Endothelial cell of umbilical vein (primary cell): ENCODE results near the gene C17orf113. TPM values are rescaled to one million over a fixed set of nuclear protein-coding genes. Genes with fewer than 3 reads are reported as not detected.

Source experiments
- BruUV-seq: library from RNA; stranded (reverse); fragments of 400-500 nt; replicated peaks from 2 replicates; lab custom pipeline; 2021; lab: Mats Ljungman, UMichigan
- CTCF ChIA-PET: fragments of 300-600, 350-600 bp; sonication (Branson Sonifier 250); formaldehyde crosslinking; loops from one replicate; lab custom pipeline; 2021; ENCODE audit warnings: antibody characterized with exemption, inconsistent platforms; lab: Charles Lee
- POLR2A ChIA-PET: fragments of 300-600, 350-600 bp; sonication (Branson Sonifier 250); formaldehyde crosslinking; loops from one replicate; lab custom pipeline; 2021; ENCODE audit warnings: antibody characterized with exemption, inconsistent platforms; lab: Charles Lee
- DNase-seq: peaks from one replicate; pipeline ENCODE4 v3.0.0-alpha.2; 2011; ENCODE audit warnings: low read depth, low spot score
- FAIRE-seq: peaks from 2 replicates; lab custom pipeline; 2011; peaks lifted over from hg19 to GRCh38; lab: Jason Lieb, UNC
- H2AFZ ChIP-seq: 2 replicates; pipeline ENCODE4 v1.6.0; 2012; ENCODE audit warnings: low read depth, low read length, control low read depth, inconsistent platforms
- H3K27ac ChIP-seq: 2 replicates; pipeline ENCODE4 v1.5.1; 2011; ENCODE audit warnings: low read depth, mild to moderate bottlenecking, control low read depth, low read length, moderate library complexity; ENCODE audit not compliant: insufficient read depth
- H3K27me3 ChIP-seq, 2 experiments: 2 replicates each; pipeline versions ENCODE4 v1.6.0 to v1.6.1; 2011; ENCODE audit warnings: low read length in 2 of 2, mixed read lengths in 1 of 2; ENCODE audit not compliant: control insufficient read depth in 2 of 2, insufficient read depth in 2 of 2
- H3K36me3 ChIP-seq, 2 experiments: 2 replicates in 1 of 2; 3 replicates in 1 of 2; pipeline ENCODE4 v1.5.1; 2011; ENCODE audit warnings: low read length in 2 of 2, mild to moderate bottlenecking in 1 of 2, moderate library complexity in 1 of 2; ENCODE audit not compliant: control insufficient read depth in 2 of 2, insufficient read depth in 2 of 2; ENCODE audit errors: extremely low read depth in 1 of 2
- H3K4me1 ChIP-seq: 3 replicates; pipeline ENCODE4 v1.5.1; 2011; ENCODE audit warnings: mild to moderate bottlenecking, low read length; ENCODE audit not compliant: control insufficient read depth, insufficient read depth; ENCODE audit errors: extremely low read depth
- H3K4me2 ChIP-seq: 2 replicates; pipeline ENCODE4 v1.6.1; 2011; ENCODE audit warnings: low read length, control low read depth, mixed read lengths; ENCODE audit not compliant: insufficient read depth
- H3K4me3 ChIP-seq, 3 experiments: fragments of 200-600 bp in 1 of 3; sonication (generic), shearing (Covaris generic) in 1 of 3; replicated peaks in 1 of 3; 2 replicates each; pipeline ENCODE4 v1.5.1; 2011 to 2016; ENCODE audit warnings: control low read depth in 3 of 3, low read length in 3 of 3, mild to moderate bottlenecking in 2 of 3, inconsistent platforms in 1 of 3, low read depth in 1 of 3, moderate library complexity in 1 of 3; ENCODE audit not compliant: insufficient read depth in 1 of 3
- H3K79me2 ChIP-seq: 2 replicates; pipeline ENCODE4 v1.6.0; 2012; ENCODE audit warnings: low read length, inconsistent platforms; ENCODE audit not compliant: control insufficient read depth, insufficient read depth
- H3K9ac ChIP-seq: replicated peaks from 2 replicates; pipeline ENCODE3; 2011; ENCODE audit warnings: low read length, control low read depth; ENCODE audit not compliant: insufficient read depth; ENCODE audit errors: extremely low read depth
- H3K9me1 ChIP-seq: replicated peaks from 3 replicates; pipeline ENCODE4 v1.6.0; 2011; ENCODE audit warnings: mild to moderate bottlenecking, low read length; ENCODE audit not compliant: control insufficient read depth, insufficient read depth; ENCODE audit errors: extremely low read depth
- H3K9me3 ChIP-seq: replicated peaks from 2 replicates; pipeline ENCODE4 v1.5.1; 2012; ENCODE audit warnings: low read length, inconsistent platforms; ENCODE audit not compliant: control insufficient read depth, insufficient read depth
- H4K20me1 ChIP-seq: replicated peaks from 2 replicates; pipeline ENCODE3; 2011; ENCODE audit warnings: mild to moderate bottlenecking, low read length; ENCODE audit not compliant: control insufficient read depth, insufficient read depth; ENCODE audit errors: extremely low read depth
- CTCF ChIP-seq, 2 donors: IDR thresholded peaks; 1 replicate in 1 of 2; 2 replicates in 1 of 2; pipeline ENCODE4 v1.5.1; 2011; ENCODE audit warnings: low read length in 2 of 2, mild to moderate bottlenecking in 2 of 2, moderate library complexity in 2 of 2, control low read depth in 1 of 2, inconsistent platforms in 1 of 2, low read depth in 1 of 2; ENCODE audit not compliant: insufficient read depth in 1 of 2; ENCODE audit errors: extremely low read depth in 1 of 2
- EZH2 ChIP-seq: IDR thresholded peaks from 2 replicates; pipeline ENCODE4 v1.6.1; 2012; ENCODE audit warnings: borderline replicate concordance, low read depth, mild to moderate bottlenecking, moderate library complexity, low read length, inconsistent platforms; ENCODE audit not compliant: severe bottlenecking
- FOS ChIP-seq: IDR thresholded peaks from 2 replicates; pipeline ENCODE4 v1.6.1; 2011; ENCODE audit warnings: mild to moderate bottlenecking, low read length, moderate library complexity, borderline replicate concordance; ENCODE audit not compliant: insufficient read depth
- GATA2 ChIP-seq: IDR thresholded peaks from 2 replicates; pipeline ENCODE4 v1.7.0; 2011; ENCODE audit warnings: low read depth, mild to moderate bottlenecking, moderate library complexity, mixed read lengths, low read length; ENCODE audit not compliant: insufficient read length, insufficient read depth
- JUN ChIP-seq: IDR thresholded peaks from 2 replicates; pipeline ENCODE4 v1.6.1; 2011; ENCODE audit warnings: borderline replicate concordance, low read depth; ENCODE audit not compliant: insufficient read length, insufficient read depth
- MAX ChIP-seq: IDR thresholded peaks from 2 replicates; pipeline ENCODE4 v1.6.1; 2011; ENCODE audit not compliant: insufficient read depth, insufficient read length
- MYC ChIP-seq: IDR thresholded peaks from one replicate; pipeline ENCODE4 v1.6.1; 2011; ENCODE audit warnings: mild to moderate bottlenecking, low read depth, low read length
- POLR2A ChIP-seq: IDR thresholded peaks from 2 replicates; pipeline ENCODE4 v1.6.1; 2012; ENCODE audit warnings: low read depth, mild to moderate bottlenecking, control low read depth, low read length
- POLR2AphosphoS5 ChIP-seq: IDR thresholded peaks from 2 replicates; pipeline ENCODE4 v1.6.1; 2012; ENCODE audit warnings: low read depth, mild to moderate bottlenecking, control low read depth, low read length, moderate library complexity; ENCODE audit not compliant: insufficient read depth
- dilution Hi-C: fragments of 300-500 bp; cut with MboI; formaldehyde crosslinking; loops from one replicate; pipeline ENCODE4 v1.15.0; 2019; ENCODE audit warnings: low sequenced_read_pairs; ENCODE audit not compliant: extremely low pct_ligation_motif_present
- intact Hi-C: fragments of 100-400 bp; cut with micrococcal nuclease; formaldehyde crosslinking; loops from one replicate; pipeline ENCODE4 v1.10.0; 2022
- polyA plus RNA-seq, 4 experiments: library from polyadenylated mRNA; depleted of rRNA in 3 of 4; stranded (reverse) in 3 of 4; unstranded in 1 of 4; fragments of >200 nt; gene quantifications; 2 replicates each; pipeline versions ENCODE4 v1.2.1 to v1.2.3, GENCODE V29; 2011 to 2012; ENCODE audit warnings: missing spikeins in 1 of 4
- total RNA-seq: library from RNA; stranded (reverse); gene quantifications from 2 replicates; pipeline ENCODE4 v1.2.3, GENCODE V29; 2021

The C17orf113 gene
- total and polyA plus RNA-seq, 2 donors (not counting 3 experiments of a cell fraction or from before 2014, with no cell fraction given), result 0.20 to 0.30 TPM

- H2AFZ ChIP-seq, result no peak overlapping the region
- ChIA-PET POLR2A (no interaction called here), CTCF (interaction anchor here (1.3 to 1.7 kb wide), 4 partner anchors 12 to 64 kb away, joined by 3 to 9 read pairs (median 4); no protein-coding TSS in a partner anchor)
- H3K9ac ChIP-seq, result no peak overlapping the region
- H3K9me1 ChIP-seq, result no peaks in the 10 kb centered on the region
- H3K4me1 ChIP-seq, result no peaks in the 10 kb centered on the region
- intact Hi-C loops (no loop called here), dilution Hi-C loops (no loop called here)
- no peak for DNase-seq
- H3K4me3 ChIP-seq, result no peak overlapping the region
- H3K9me3 ChIP-seq, result no peaks in the 10 kb centered on the region
- FAIRE-seq, result no peak
- no peaks in the 10 kb centered on the region for H3K79me2 ChIP-seq
- no peak overlapping the region for H3K4me2 ChIP-seq
- H4K20me1 ChIP-seq, result no peaks in the 10 kb centered on the region
- peaks cover 31 to 44% of the 10 kb centered on the region in 2 experiments for H3K27me3 ChIP-seq
- no peaks in the 10 kb centered on the region for H3K36me3 ChIP-seq
- TF ChIP-seq MAX, result no peak
- TF ChIP-seq JUN, result no peak
- no peak for TF ChIP-seq EZH2
- TF ChIP-seq FOS, result no peak
- no peak for TF ChIP-seq POLR2A
- no peak for TF ChIP-seq POLR2AphosphoS5
- TF ChIP-seq MYC, result no peak
- TF ChIP-seq GATA2, result no peak
- no peak for TF ChIP-seq CTCF (IDR thresholded peaks at IDR 0.05; ENCODE audit: extremely low read depth in 1 of 2, insufficient read depth in 1 of 2, low read depth in 1 of 2, low read length in 2 of 2)
- no TSS peak for BruUV-seq
- no peak overlapping the region for H3K27ac ChIP-seq
Measured at GRCh38 chr17:42051645-42052044, 1.2 kb upstream of the C17orf113 start.
